Ovary (tissue), 3 donors: ENCODE measurements around the gene ABLIM1.

Source experiments
- POLR2A ChIP-seq: fragments of 450-650 bp; IDR thresholded peaks from one replicate; pipeline ENCODE4 v1.6.1; 2017; ENCODE audit warnings: antibody characterized with exemption, mild to moderate bottlenecking, moderate library complexity
- TF ChIP-seq, protein P1 (sequence below), 3 donors: fragments of 450-650 bp in 2 of 3; fragments of 200-600 bp in 1 of 3; IDR thresholded peaks; one replicate each; pipeline versions ENCODE4 v1.5.1 to v1.8.0; 2016 to 2022; ENCODE audit warnings: antibody characterized with exemption in 3 of 3, mild to moderate bottlenecking in 1 of 3
- donor health status: DM: no; HTN: no; CAD: no.

DNA sequence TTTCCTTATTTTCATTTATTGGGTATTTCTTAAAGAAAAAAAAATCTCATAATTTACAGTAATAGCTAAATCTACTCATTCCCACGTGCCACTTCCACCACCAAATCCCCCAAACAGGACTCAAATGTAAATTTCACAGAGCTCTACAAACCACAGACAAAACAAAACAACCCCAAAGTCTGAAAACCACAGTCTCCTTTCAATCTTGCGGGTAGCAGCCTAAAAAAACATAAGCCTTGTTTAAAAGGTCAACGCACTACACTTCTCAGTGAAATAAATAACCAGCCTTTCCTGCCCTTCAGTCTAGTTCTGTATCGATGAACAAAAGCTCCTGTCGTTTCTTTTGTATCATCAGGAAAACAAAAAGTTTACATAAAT, 132.0 kb downstream of the ABLIM1 start:
- TF ChIP-seq POLR2A = no peak
- TF ChIP-seq, protein P1, sequence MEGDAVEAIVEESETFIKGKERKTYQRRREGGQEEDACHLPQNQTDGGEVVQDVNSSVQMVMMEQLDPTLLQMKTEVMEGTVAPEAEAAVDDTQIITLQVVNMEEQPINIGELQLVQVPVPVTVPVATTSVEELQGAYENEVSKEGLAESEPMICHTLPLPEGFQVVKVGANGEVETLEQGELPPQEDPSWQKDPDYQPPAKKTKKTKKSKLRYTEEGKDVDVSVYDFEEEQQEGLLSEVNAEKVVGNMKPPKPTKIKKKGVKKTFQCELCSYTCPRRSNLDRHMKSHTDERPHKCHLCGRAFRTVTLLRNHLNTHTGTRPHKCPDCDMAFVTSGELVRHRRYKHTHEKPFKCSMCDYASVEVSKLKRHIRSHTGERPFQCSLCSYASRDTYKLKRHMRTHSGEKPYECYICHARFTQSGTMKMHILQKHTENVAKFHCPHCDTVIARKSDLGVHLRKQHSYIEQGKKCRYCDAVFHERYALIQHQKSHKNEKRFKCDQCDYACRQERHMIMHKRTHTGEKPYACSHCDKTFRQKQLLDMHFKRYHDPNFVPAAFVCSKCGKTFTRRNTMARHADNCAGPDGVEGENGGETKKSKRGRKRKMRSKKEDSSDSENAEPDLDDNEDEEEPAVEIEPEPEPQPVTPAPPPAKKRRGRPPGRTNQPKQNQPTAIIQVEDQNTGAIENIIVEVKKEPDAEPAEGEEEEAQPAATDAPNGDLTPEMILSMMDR (IDR thresholded peaks at IDR 0.05) = no peak
